Endothelial cell of umbilical vein (primary cell): ENCODE measurements around the gene FXYD6. TPM values are rescaled to one million over a fixed set of nuclear protein-coding genes. Genes with fewer than 3 reads are reported as not detected.

Experiments used
- BruUV-seq: library from RNA; stranded (reverse); fragments of 400-500 nt; replicated peaks from 2 replicates; lab custom pipeline; 2021; lab: Mats Ljungman, UMichigan
- CTCF ChIA-PET: fragments of 300-600, 350-600 bp; sonication (Branson Sonifier 250); formaldehyde crosslinking; loops from one replicate; lab custom pipeline; 2021; ENCODE audit warnings: antibody characterized with exemption, inconsistent platforms; lab: Charles Lee
- POLR2A ChIA-PET: fragments of 300-600, 350-600 bp; sonication (Branson Sonifier 250); formaldehyde crosslinking; loops from one replicate; lab custom pipeline; 2021; ENCODE audit warnings: antibody characterized with exemption, inconsistent platforms; lab: Charles Lee
- DNase-seq: peaks from one replicate; pipeline ENCODE4 v3.0.0-alpha.2; 2011; ENCODE audit warnings: low read depth, low spot score
- FAIRE-seq: peaks from 2 replicates; lab custom pipeline; 2011; peaks lifted over from hg19 to GRCh38; lab: Jason Lieb, UNC
- H2AFZ ChIP-seq: 2 replicates; pipeline ENCODE4 v1.6.0; 2012; ENCODE audit warnings: low read depth, low read length, control low read depth, inconsistent platforms
- H3K27ac ChIP-seq: 2 replicates; pipeline ENCODE4 v1.5.1; 2011; ENCODE audit warnings: low read depth, mild to moderate bottlenecking, control low read depth, low read length, moderate library complexity; ENCODE audit not compliant: insufficient read depth
- H3K27me3 ChIP-seq, 2 experiments: 2 replicates each; pipeline versions ENCODE4 v1.6.0 to v1.6.1; 2011; ENCODE audit warnings: low read length in 2 of 2, mixed read lengths in 1 of 2; ENCODE audit not compliant: control insufficient read depth in 2 of 2, insufficient read depth in 2 of 2
- H3K36me3 ChIP-seq, 2 experiments: 2 replicates in 1 of 2; 3 replicates in 1 of 2; pipeline ENCODE4 v1.5.1; 2011; ENCODE audit warnings: low read length in 2 of 2, mild to moderate bottlenecking in 1 of 2, moderate library complexity in 1 of 2; ENCODE audit not compliant: control insufficient read depth in 2 of 2, insufficient read depth in 2 of 2; ENCODE audit errors: extremely low read depth in 1 of 2
- H3K4me1 ChIP-seq: 3 replicates; pipeline ENCODE4 v1.5.1; 2011; ENCODE audit warnings: mild to moderate bottlenecking, low read length; ENCODE audit not compliant: control insufficient read depth, insufficient read depth; ENCODE audit errors: extremely low read depth
- H3K4me2 ChIP-seq: 2 replicates; pipeline ENCODE4 v1.6.1; 2011; ENCODE audit warnings: low read length, control low read depth, mixed read lengths; ENCODE audit not compliant: insufficient read depth
- H3K4me3 ChIP-seq, 3 experiments: fragments of 200-600 bp in 1 of 3; sonication (generic), shearing (Covaris generic) in 1 of 3; replicated peaks in 1 of 3; 2 replicates each; pipeline ENCODE4 v1.5.1; 2011 to 2016; ENCODE audit warnings: control low read depth in 3 of 3, low read length in 3 of 3, mild to moderate bottlenecking in 2 of 3, inconsistent platforms in 1 of 3, low read depth in 1 of 3, moderate library complexity in 1 of 3; ENCODE audit not compliant: insufficient read depth in 1 of 3
- H3K79me2 ChIP-seq: 2 replicates; pipeline ENCODE4 v1.6.0; 2012; ENCODE audit warnings: low read length, inconsistent platforms; ENCODE audit not compliant: control insufficient read depth, insufficient read depth
- H3K9ac ChIP-seq: replicated peaks from 2 replicates; pipeline ENCODE3; 2011; ENCODE audit warnings: low read length, control low read depth; ENCODE audit not compliant: insufficient read depth; ENCODE audit errors: extremely low read depth
- H3K9me1 ChIP-seq: replicated peaks from 3 replicates; pipeline ENCODE4 v1.6.0; 2011; ENCODE audit warnings: mild to moderate bottlenecking, low read length; ENCODE audit not compliant: control insufficient read depth, insufficient read depth; ENCODE audit errors: extremely low read depth
- H3K9me3 ChIP-seq: replicated peaks from 2 replicates; pipeline ENCODE4 v1.5.1; 2012; ENCODE audit warnings: low read length, inconsistent platforms; ENCODE audit not compliant: control insufficient read depth, insufficient read depth
- H4K20me1 ChIP-seq: replicated peaks from 2 replicates; pipeline ENCODE3; 2011; ENCODE audit warnings: mild to moderate bottlenecking, low read length; ENCODE audit not compliant: control insufficient read depth, insufficient read depth; ENCODE audit errors: extremely low read depth
- CTCF ChIP-seq, 2 donors: IDR thresholded peaks; 1 replicate in 1 of 2; 2 replicates in 1 of 2; pipeline ENCODE4 v1.5.1; 2011; ENCODE audit warnings: low read length in 2 of 2, mild to moderate bottlenecking in 2 of 2, moderate library complexity in 2 of 2, control low read depth in 1 of 2, inconsistent platforms in 1 of 2, low read depth in 1 of 2; ENCODE audit not compliant: insufficient read depth in 1 of 2; ENCODE audit errors: extremely low read depth in 1 of 2
- EZH2 ChIP-seq: IDR thresholded peaks from 2 replicates; pipeline ENCODE4 v1.6.1; 2012; ENCODE audit warnings: borderline replicate concordance, low read depth, mild to moderate bottlenecking, moderate library complexity, low read length, inconsistent platforms; ENCODE audit not compliant: severe bottlenecking
- FOS ChIP-seq: IDR thresholded peaks from 2 replicates; pipeline ENCODE4 v1.6.1; 2011; ENCODE audit warnings: mild to moderate bottlenecking, low read length, moderate library complexity, borderline replicate concordance; ENCODE audit not compliant: insufficient read depth
- GATA2 ChIP-seq: IDR thresholded peaks from 2 replicates; pipeline ENCODE4 v1.7.0; 2011; ENCODE audit warnings: low read depth, mild to moderate bottlenecking, moderate library complexity, mixed read lengths, low read length; ENCODE audit not compliant: insufficient read length, insufficient read depth
- JUN ChIP-seq: IDR thresholded peaks from 2 replicates; pipeline ENCODE4 v1.6.1; 2011; ENCODE audit warnings: borderline replicate concordance, low read depth; ENCODE audit not compliant: insufficient read length, insufficient read depth
- MAX ChIP-seq: IDR thresholded peaks from 2 replicates; pipeline ENCODE4 v1.6.1; 2011; ENCODE audit not compliant: insufficient read depth, insufficient read length
- MYC ChIP-seq: IDR thresholded peaks from one replicate; pipeline ENCODE4 v1.6.1; 2011; ENCODE audit warnings: mild to moderate bottlenecking, low read depth, low read length
- POLR2A ChIP-seq: IDR thresholded peaks from 2 replicates; pipeline ENCODE4 v1.6.1; 2012; ENCODE audit warnings: low read depth, mild to moderate bottlenecking, control low read depth, low read length
- POLR2AphosphoS5 ChIP-seq: IDR thresholded peaks from 2 replicates; pipeline ENCODE4 v1.6.1; 2012; ENCODE audit warnings: low read depth, mild to moderate bottlenecking, control low read depth, low read length, moderate library complexity; ENCODE audit not compliant: insufficient read depth
- dilution Hi-C: fragments of 300-500 bp; cut with MboI; formaldehyde crosslinking; loops from one replicate; pipeline ENCODE4 v1.15.0; 2019; ENCODE audit warnings: low sequenced_read_pairs; ENCODE audit not compliant: extremely low pct_ligation_motif_present
- intact Hi-C: fragments of 100-400 bp; cut with micrococcal nuclease; formaldehyde crosslinking; loops from one replicate; pipeline ENCODE4 v1.10.0; 2022
- polyA plus RNA-seq, 4 experiments: library from polyadenylated mRNA; depleted of rRNA in 3 of 4; stranded (reverse) in 3 of 4; unstranded in 1 of 4; fragments of >200 nt; gene quantifications; 2 replicates each; pipeline versions ENCODE4 v1.2.1 to v1.2.3, GENCODE V29; 2011 to 2012; ENCODE audit warnings: missing spikeins in 1 of 4
- total RNA-seq: library from RNA; stranded (reverse); gene quantifications from 2 replicates; pipeline ENCODE4 v1.2.3, GENCODE V29; 2021

The FXYD6 gene
- total and polyA plus RNA-seq, 2 donors (not counting 3 experiments of a cell fraction or from before 2014, with no cell fraction given) = 1.4 to 8.7 TPM

- Histone ChIP-seq H3K4me1 (no peaks in the 10 kb centered on the region), H3K4me2 (no peak overlapping the region), H3K36me3 (no peaks in the 10 kb centered on the region), H3K27me3 (peaks cover 0 to 7% of the 10 kb centered on the region in 2 experiments), H3K4me3 (no peak overlapping the region), H3K27ac (no peak overlapping the region), H3K79me2 (no peaks in the 10 kb centered on the region), H2AFZ (no peak overlapping the region), H3K9me1 (no peaks in the 10 kb centered on the region), H4K20me1 (no peaks in the 10 kb centered on the region), H3K9ac (no peak overlapping the region), H3K9me3 (no peaks in the 10 kb centered on the region)
- BruUV-seq = no TSS peak
- POLR2A ChIA-PET = no interaction called here
- DNase-seq (no peak), FAIRE-seq (no peak)
- dilution Hi-C loops (no loop called here), intact Hi-C loops (no loop called here)
- CTCF ChIA-PET = interaction anchor here (1.3 to 7.8 kb wide), 3 partner anchors 24 to 107 kb away, joined by 5 to 229 read pairs (median 28); no protein-coding TSS in a partner anchor
- TF ChIP-seq EZH2 = no peak
- TF ChIP-seq MAX = no peak
- TF ChIP-seq JUN = no peak
- TF ChIP-seq POLR2A = no peak
- no peak for TF ChIP-seq MYC
- TF ChIP-seq CTCF (IDR thresholded peaks at IDR 0.05; ENCODE audit: extremely low read depth in 1 of 2, insufficient read depth in 1 of 2, low read depth in 1 of 2, low read length in 2 of 2) = no peak
- TF ChIP-seq FOS = no peak
- no peak for TF ChIP-seq GATA2
- no peak for TF ChIP-seq POLR2AphosphoS5
Measured at GRCh38 chr11:117840881-117841550, 35.4 kb downstream of the FXYD6 start.
